BJ (cell line): Measurements from ENCODE around the gene DDX52. TPM values are rescaled to one million over a fixed set of nuclear protein-coding genes. Genes with fewer than 3 reads are reported as not detected.
"Not testable (repeated sequence)": the region's sequence is repeated elsewhere in the genome, so short reads cannot be mapped to it uniquely, and the experiment has no call there.

Experiments used
- CTCF ChIA-PET: fragments of 350-600 bp; formaldehyde crosslinking; extraction: SDS; loops from one replicate; lab custom pipeline; 2021; ENCODE audit warnings: antibody characterized with exemption, inconsistent platforms; lab: Yijun Ruan, JAX
- POLR2A ChIA-PET: fragments of 300-600 bp; sonication (Branson Sonifier 250); formaldehyde crosslinking; extraction: SDS; loops from one replicate; lab custom pipeline; 2021; ENCODE audit warnings: antibody characterized with exemption; lab: Charles Lee
- DNase-seq: peaks from one replicate; pipeline ENCODE4 v3.0.0-alpha.2; 2011; ENCODE audit warnings: low read depth
- H3K27me3 ChIP-seq: 2 replicates; pipeline ENCODE4 v1.6.0; 2011; ENCODE audit warnings: low read length; ENCODE audit not compliant: control insufficient read depth, insufficient read depth
- H3K36me3 ChIP-seq: 2 replicates; pipeline ENCODE4 v1.5.1; 2011; ENCODE audit warnings: low read length; ENCODE audit not compliant: control insufficient read depth, insufficient read depth
- H3K4me3 ChIP-seq: 2 replicates; pipeline ENCODE4 v1.5.1; 2011; ENCODE audit warnings: low read depth, mild to moderate bottlenecking, control low read depth, low read length
- CTCF ChIP-seq: IDR thresholded peaks from 2 replicates; pipeline ENCODE4 v1.5.1; 2011; ENCODE audit warnings: low read depth, mild to moderate bottlenecking, control low read depth, inconsistent platforms, low read length, moderate library complexity; ENCODE audit not compliant: insufficient read depth
- polyA plus RNA-seq: library from polyadenylated mRNA; depleted of rRNA; stranded (reverse); fragments of >200 nt; gene quantifications from 2 replicates; pipeline ENCODE4 v1.2.3, GENCODE V29; 2011

DDX52 gene
- polyA plus RNA-seq, 1 experiment: 14.7 TPM

- no peaks in the 10 kb centered on the region for H3K27me3 ChIP-seq
- H3K36me3 ChIP-seq: no peaks in the 10 kb centered on the region
- no peak for TF ChIP-seq CTCF
- DNase-seq: no peak
- ChIA-PET CTCF (interaction anchor here (0.8 kb wide), 1 partner anchor 172 kb away, joined by 3 read pairs; no protein-coding TSS in a partner anchor), POLR2A (no interaction called here)
- peak overlapping the region; percentile 61 for H3K4me3 ChIP-seq
Observed at GRCh38 chr17:37643869-37644268, 623 bp upstream of the DDX52 start.

- Histone ChIP-seq H3K27me3 (no peaks in the 10 kb centered on the region), H3K36me3 (no peaks in the 10 kb centered on the region), H3K4me3 (peak overlapping the region; percentile 61)
- ChIA-PET POLR2A (no interaction called here), CTCF (no interaction called here)
- DNase-seq: peak; percentile 9
- no peak for TF ChIP-seq CTCF
Observed at GRCh38 chr17:37642681-37643080, 565 bp downstream of the DDX52 start.

GRCh38 chr17:37640015-37640414, 3.2 kb downstream of the DDX52 start:
- DNase-seq: no peak
- no peak for TF ChIP-seq CTCF
- Histone ChIP-seq H3K36me3 (peaks cover 4% of the 10 kb centered on the region), H3K4me3 (no peak overlapping the region), H3K27me3 (no peaks in the 10 kb centered on the region)
- ChIA-PET POLR2A (interaction anchor here (0.7 kb wide), 1 partner anchor 188 kb away, joined by 17 read pairs; no protein-coding TSS in a partner anchor), CTCF (no interaction called here)

- DNase-seq: no peak
- no peak for TF ChIP-seq CTCF
- Histone ChIP-seq H3K27me3 (no peaks in the 10 kb centered on the region), H3K36me3 (peaks cover 4% of the 10 kb centered on the region), H3K4me3 (no peak overlapping the region)
- ChIA-PET CTCF (interaction anchor here (0.7 kb wide), 1 partner anchor 11 kb away, joined by 3 read pairs; no protein-coding TSS in a partner anchor), POLR2A (no interaction called here)
Observed at GRCh38 chr17:37637956-37638355, 5.3 kb downstream of the DDX52 start.

- DNase-seq, H3K27me3 ChIP-seq, CTCF ChIA-PET, POLR2A ChIA-PET, H3K4me3 ChIP-seq, H3K36me3 ChIP-seq: not testable (repeated sequence)
Observed at GRCh38 chr17:37616430-37616829, 26.8 kb downstream of the DDX52 start.

- Histone ChIP-seq H3K36me3 (peaks cover 7% of the 10 kb centered on the region), H3K4me3 (no peak overlapping the region), H3K27me3 (no peaks in the 10 kb centered on the region)
- no peak for DNase-seq
- CTCF ChIA-PET: no interaction called here
- POLR2A ChIA-PET: no interaction called here
- TF ChIP-seq CTCF: no peak
Observed at GRCh38 chr17:37614823-37615222, 28.4 kb downstream of the DDX52 start.
